H1 (cell line): ENCODE measurements around the gene PDZRN4. TPM values are rescaled to one million over a fixed set of nuclear protein-coding genes. Genes with fewer than 3 reads are reported as not detected.

Experiments used
- CTCF ChIA-PET: fragments of 300-600 bp; sonication (Branson Sonifier 250); formaldehyde crosslinking; loops from one replicate; lab custom pipeline; 2021; ENCODE audit not compliant: partially characterized antibody; lab: Charles Lee
- POLR2A ChIA-PET: fragments of 300-600 bp; sonication (Branson Sonifier 250); formaldehyde crosslinking; loops from one replicate; lab custom pipeline; 2021; ENCODE audit warnings: inconsistent platforms; ENCODE audit not compliant: partially characterized antibody; lab: Charles Lee
- DNase-seq, 2 experiments: peaks; one replicate each; pipeline versions ENCODE4 v3.0.0 to v3.0.0-alpha.2; 2010 to 2022; ENCODE audit warnings: low spot score in 2 of 2, low read depth in 1 of 2, mixed read lengths in 1 of 2
- FAIRE-seq: peaks from 2 replicates; lab custom pipeline; 2011; peaks lifted over from hg19 to GRCh38; lab: Jason Lieb, UNC
- H2AFZ ChIP-seq: 2 replicates; pipeline ENCODE4 v1.8.1; 2012; ENCODE audit warnings: low read length, inconsistent platforms
- H2AK5ac ChIP-seq: 2 replicates; pipeline ENCODE4 v1.6.1; 2013; ENCODE audit warnings: low read depth, low read length
- H2BK120ac ChIP-seq: replicated peaks from 2 replicates; pipeline ENCODE3; 2013; ENCODE audit warnings: low read depth, low read length, inconsistent platforms
- H2BK12ac ChIP-seq: 2 replicates; pipeline ENCODE4 v1.6.1; 2013; ENCODE audit warnings: low read depth, low read length
- H2BK15ac ChIP-seq: 2 replicates; pipeline ENCODE4 v1.6.1; 2013; ENCODE audit warnings: low read length
- H2BK20ac ChIP-seq: 2 replicates; pipeline ENCODE4 v1.6.1; 2013; ENCODE audit warnings: low read length
- H2BK5ac ChIP-seq: 2 replicates; pipeline ENCODE4 v1.6.1; 2013; ENCODE audit warnings: low read depth, low read length
- H3K14ac ChIP-seq: 2 replicates; pipeline ENCODE4 v1.6.1; 2013; ENCODE audit warnings: inconsistent platforms; ENCODE audit not compliant: insufficient read length
- H3K18ac ChIP-seq: 2 replicates; pipeline ENCODE4 v1.6.1; 2013; ENCODE audit warnings: low read length; ENCODE audit errors: extremely low read depth
- H3K23ac ChIP-seq: 2 replicates; pipeline ENCODE4 v1.6.1; 2013; ENCODE audit warnings: inconsistent platforms; ENCODE audit not compliant: insufficient read length
- H3K23me2 ChIP-seq: 2 replicates; pipeline ENCODE4 v1.6.1; 2013; ENCODE audit warnings: low read depth, low read length
- H3K27ac ChIP-seq: 2 replicates; pipeline ENCODE4 v1.6.1; 2011; ENCODE audit warnings: low read depth, low read length, inconsistent platforms
- H3K27me3 ChIP-seq, 4 experiments: replicated peaks in 1 of 4; 1 replicate in 1 of 4; 2 replicates in 3 of 4; pipeline versions ENCODE4 v1.6.1 to v1.8.1; 2011 to 2013; ENCODE audit warnings: low read length in 3 of 4, mild to moderate bottlenecking in 3 of 4, inconsistent platforms in 2 of 4, mixed read lengths in 2 of 4, moderate library complexity in 1 of 4; ENCODE audit not compliant: control insufficient read depth in 3 of 4, insufficient read depth in 3 of 4; ENCODE audit errors: extremely low read depth in 1 of 4
- H3K36me3 ChIP-seq, 4 experiments: 2 replicates each; pipeline versions ENCODE4 v1.6.1 to v1.8.1; 2011 to 2013; ENCODE audit warnings: mild to moderate bottlenecking in 4 of 4, low read length in 3 of 4, moderate library complexity in 2 of 4, control low read depth in 1 of 4, inconsistent platforms in 1 of 4; ENCODE audit not compliant: insufficient read depth in 4 of 4, control insufficient read depth in 2 of 4
- H3K4ac ChIP-seq: replicated peaks from 2 replicates; pipeline ENCODE3; 2013; ENCODE audit warnings: low read length, low read depth, mixed read lengths, inconsistent platforms; ENCODE audit not compliant: insufficient read length
- H3K4me1 ChIP-seq, 4 experiments: replicated peaks in 1 of 4; 1 replicate in 1 of 4; 2 replicates in 3 of 4; pipeline versions ENCODE4 v1.6.1 to v1.8.1; 2011 to 2013; ENCODE audit warnings: low read length in 3 of 4, inconsistent platforms in 2 of 4, mixed read lengths in 1 of 4; ENCODE audit not compliant: insufficient read depth in 4 of 4, control insufficient read depth in 3 of 4
- H3K4me2 ChIP-seq, 2 experiments: 2 replicates each; pipeline versions ENCODE4 v1.6.1 to v1.8.1; 2011 to 2013; ENCODE audit warnings: low read depth in 2 of 2, low read length in 2 of 2, control low read depth in 1 of 2, inconsistent platforms in 1 of 2, mild to moderate bottlenecking in 1 of 2; ENCODE audit not compliant: insufficient read depth in 1 of 2
- H3K4me3 ChIP-seq, 4 experiments: fragments of 200-600, 300-600 bp in 1 of 4; sonication (generic), shearing (Covaris generic), sonication (Bioruptor Twin) in 1 of 4; 2 replicates each; pipeline versions ENCODE4 v1.5.1 to v1.8.1; 2011 to 2016; ENCODE audit warnings: low read length in 4 of 4, low read depth in 3 of 4, control low read depth in 2 of 4, inconsistent platforms in 2 of 4, mild to moderate bottlenecking in 2 of 4, mixed read lengths in 1 of 4, moderate library complexity in 1 of 4; ENCODE audit not compliant: insufficient read depth in 2 of 4; ENCODE audit errors: extremely low read depth in 1 of 4
- H3K56ac ChIP-seq: replicated peaks from 2 replicates; pipeline ENCODE3; 2013; ENCODE audit warnings: low read depth, mild to moderate bottlenecking, mixed read lengths, low read length, inconsistent platforms; ENCODE audit not compliant: insufficient read length
- H3K79me1 ChIP-seq: 2 replicates; pipeline ENCODE4 v1.6.1; 2013; ENCODE audit warnings: low read depth, low read length, control low read depth
- H3K79me2 ChIP-seq, 2 experiments: 2 replicates each; pipeline versions ENCODE4 v1.6.1 to v1.8.1; 2012 to 2013; ENCODE audit warnings: low read length in 2 of 2, mild to moderate bottlenecking in 2 of 2, inconsistent platforms in 1 of 2; ENCODE audit not compliant: insufficient read depth in 2 of 2, control insufficient read depth in 1 of 2
- H3K9ac ChIP-seq, 4 experiments: replicated peaks in 1 of 4; 1 replicate in 1 of 4; 2 replicates in 3 of 4; pipeline versions ENCODE4 v1.6.1 to v1.8.1; 2011 to 2013; ENCODE audit warnings: low read depth in 3 of 4, low read length in 3 of 4, control low read depth in 2 of 4, mild to moderate bottlenecking in 2 of 4, moderate library complexity in 2 of 4, inconsistent platforms in 1 of 4; ENCODE audit errors: extremely low read depth in 1 of 4
- H3K9me3 ChIP-seq, 2 experiments: 2 replicates each; pipeline versions ENCODE4 v1.6.1 to v1.8.1; 2012 to 2013; ENCODE audit warnings: mild to moderate bottlenecking in 2 of 2, moderate library complexity in 2 of 2, control low read depth in 1 of 2, inconsistent platforms in 1 of 2, low read depth in 1 of 2, low read length in 1 of 2, mixed read lengths in 1 of 2; ENCODE audit not compliant: insufficient read depth in 2 of 2
- H4K20me1 ChIP-seq, 2 experiments: replicated peaks in 1 of 2; 2 replicates each; pipeline versions ENCODE3 to v1.8.1; 2011 to 2013; ENCODE audit warnings: inconsistent platforms in 2 of 2, low read length in 2 of 2, mild to moderate bottlenecking in 1 of 2; ENCODE audit not compliant: insufficient read depth in 2 of 2, control insufficient read depth in 1 of 2
- H4K5ac ChIP-seq: 2 replicates; pipeline ENCODE4 v1.6.1; 2013; ENCODE audit warnings: low read length, low read depth, mixed read lengths, inconsistent platforms; ENCODE audit not compliant: insufficient read length
- H4K8ac ChIP-seq: 2 replicates; pipeline ENCODE4 v1.8.0; 2013; ENCODE audit warnings: mild to moderate bottlenecking, moderate library complexity, low read length, inconsistent platforms; ENCODE audit not compliant: insufficient read depth; ENCODE audit errors: extremely low read depth
- H4K91ac ChIP-seq: replicated peaks from 2 replicates; pipeline ENCODE3; 2013; ENCODE audit warnings: low read length, mixed read lengths, inconsistent platforms; ENCODE audit not compliant: insufficient read length
- CHD2 ChIP-seq: IDR thresholded peaks from 2 replicates; pipeline ENCODE4 v1.6.1; 2012; ENCODE audit warnings: low read length, improper control_type of control experiment
- CTBP2 ChIP-seq: IDR thresholded peaks from 2 replicates; pipeline ENCODE4 v1.7.0; 2011; ENCODE audit warnings: borderline replicate concordance, mild to moderate bottlenecking, moderate library complexity, mixed read lengths, low read length; ENCODE audit not compliant: insufficient read depth, insufficient read length
- POU5F1 ChIP-seq: IDR thresholded peaks from 2 replicates; pipeline ENCODE4 v1.6.1; 2011; ENCODE audit warnings: low read depth, mild to moderate bottlenecking, low read length, moderate library complexity
- SP4 ChIP-seq: IDR thresholded peaks from 2 replicates; pipeline ENCODE4 v1.6.1; 2012; ENCODE audit warnings: low read length, inconsistent platforms
- WGBS, 2 experiments: shearing (Covaris generic) in 1 of 2; methylation state at CpG; one replicate each; pipeline versions ENCODE4 v1.1.6 to v1.1.7; 2013 to 2015; ENCODE audit warnings: low lambda C conversion rate in 2 of 2, mixed read lengths in 2 of 2, inconsistent platforms in 1 of 2, low coverage in 1 of 2, missing lambda C conversion rate in 1 of 2; ENCODE audit not compliant: insufficient replicate concordance in 2 of 2, insufficient coverage in 1 of 2, insufficient read length in 1 of 2; ENCODE audit errors: extremely low coverage in 1 of 2, missing lambda C conversion rate in 1 of 2; 5-methylcytosine and 5-hydroxymethylcytosine counted together
- polyA plus RNA-seq, 7 experiments: library from polyadenylated mRNA; depleted of rRNA in 3 of 7; stranded (reverse) in 5 of 7; unstranded in 2 of 7; fragments of >200 nt in 5 of 7; fragments of 200-250 nt in 2 of 7; gene quantifications; 1 replicate in 5 of 7; 2 replicates in 1 of 7; 4 replicates in 1 of 7; pipeline versions ENCODE4 v1.2.1 to v1.2.3, GENCODE V29; 2011 to 2013; ENCODE audit warnings: missing spikeins in 2 of 7, mixed read lengths in 2 of 7
- total RNA-seq: library from RNA; stranded (reverse); fragmentation: NEBNext Ultra II Directional; extraction: Animal tissue kit (Norgen Biotek cat#: 25700); gene quantifications from 2 replicates; pipeline ENCODE4 v1.2.1, GENCODE V29; 2021

The PDZRN4 gene
- total and polyA plus RNA-seq, 2 of the 8 experiments (the other 6 are each of a cell fraction or from before 2014, with no cell fraction given) = not detected

DNA sequence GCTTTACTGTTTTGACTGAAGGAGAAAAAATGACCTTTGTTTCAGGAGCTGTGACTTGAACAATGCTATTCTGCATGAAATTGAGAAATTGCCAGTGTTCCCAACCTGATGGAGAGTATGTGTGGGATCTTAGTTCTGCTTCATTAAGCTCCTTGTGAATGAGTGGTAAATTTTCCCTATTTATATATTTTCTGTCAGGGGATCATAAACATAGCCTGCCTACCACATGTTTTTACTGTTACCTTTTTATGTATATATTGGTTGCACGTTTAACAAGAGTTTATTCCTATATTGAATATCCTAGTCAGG, 271.7 kb downstream of the PDZRN4 start:
- CTCF ChIA-PET = interaction anchor here (1.3 kb wide), 1 partner anchor 21 kb away, joined by 5 read pairs; no protein-coding TSS in a partner anchor
- H2AK5ac ChIP-seq = no peak overlapping the region
- 91% methylated on average over 1 of the region's 1 CpG; no CpG with 5 or more reads in 1 of the 2 experiments for WGBS, 2 experiments
- H3K79me2 ChIP-seq = no peaks in the 10 kb centered on the region
- no peak overlapping the region for H3K23ac ChIP-seq
- H3K9me3 ChIP-seq = no peaks in the 10 kb centered on the region
- no peak overlapping the region for H2BK20ac ChIP-seq
- H3K14ac ChIP-seq = no peak overlapping the region
- POLR2A ChIA-PET = no interaction called here
- no peak overlapping the region for H3K18ac ChIP-seq
- no peaks in the 10 kb centered on the region for H3K27me3 ChIP-seq
- no peaks in the 10 kb centered on the region for H4K20me1 ChIP-seq
- H3K27ac ChIP-seq = no peak overlapping the region
- H3K4me3 ChIP-seq = no peak overlapping the region
- DNase-seq (no peak), FAIRE-seq (no peak)
- H3K9ac ChIP-seq = no peak overlapping the region
- no peaks in the 10 kb centered on the region for H3K79me1 ChIP-seq
- H3K56ac ChIP-seq = no peak overlapping the region
- H4K5ac ChIP-seq = no peak overlapping the region
- H3K23me2 ChIP-seq = no peaks in the 10 kb centered on the region
- H4K91ac ChIP-seq = no peak overlapping the region
- no peak overlapping the region for H2BK12ac ChIP-seq
- H3K4ac ChIP-seq = no peak overlapping the region
- H2BK120ac ChIP-seq = no peak overlapping the region
- H2BK15ac ChIP-seq = no peak overlapping the region
- no peak overlapping the region for H4K8ac ChIP-seq
- no peaks in the 10 kb centered on the region for H3K4me1 ChIP-seq
- H2BK5ac ChIP-seq = no peak overlapping the region
- H3K4me2 ChIP-seq = no peak overlapping the region
- no peak overlapping the region for H2AFZ ChIP-seq
- no peaks in the 10 kb centered on the region for H3K36me3 ChIP-seq
- TF ChIP-seq CHD2 (no peak), POU5F1 (no peak), SP4 (no peak), CTBP2 (no peak)
